Activated CD4-positive, alpha-beta T cell treated with anti-CD3 and anti-CD28 coated beads, Interleukin-2, amount 10 ng/mL, durations not matched to agents 24 days and 14 days (primary cell): Measurements from ENCODE around the gene NPC1L1. TPM values are rescaled to one million over a fixed set of nuclear protein-coding genes. Genes with fewer than 3 reads are reported as not detected.
A peak's percentile ranks its signal among the peaks of the same experiment; 100 is the strongest.
"Not testable (repeated sequence)": the region's sequence is repeated elsewhere in the genome, so short reads cannot be mapped to it uniquely, and the experiment has no call there.

ENCODE experiments used
- DNase-seq: peaks from one replicate; pipeline ENCODE4 v3.0.0; 2022
- H3K27ac Mint-ChIP-seq: one replicate; pipeline ENCODE4 v1.8.0; 2022; ENCODE audit warnings: mild to moderate bottlenecking, mixed read lengths
- H3K27me3 Mint-ChIP-seq: one replicate; pipeline ENCODE4 v1.8.0; 2022; ENCODE audit warnings: mixed read lengths
- H3K36me3 Mint-ChIP-seq: one replicate; pipeline ENCODE4 v1.8.0; 2022; ENCODE audit warnings: low read depth, mild to moderate bottlenecking, mixed read lengths
- H3K4me1 Mint-ChIP-seq: one replicate; pipeline ENCODE4 v1.8.0; 2021; ENCODE audit warnings: mixed read lengths
- H3K4me3 Mint-ChIP-seq: one replicate; pipeline ENCODE4 v1.8.0; 2022; ENCODE audit warnings: mild to moderate bottlenecking, moderate library complexity, mixed read lengths
- H3K9me3 Mint-ChIP-seq: one replicate; pipeline ENCODE4 v1.8.0; 2021; ENCODE audit warnings: mixed read lengths
- intact Hi-C: fragments of 100-400 bp; cut with micrococcal nuclease; formaldehyde crosslinking; loops from one replicate; pipeline ENCODE4 v1.15.1; 2023
- total RNA-seq: library from RNA; stranded (reverse); gene quantifications from 2 replicates; pipeline ENCODE4 v1.2.3, GENCODE V29; 2022

The NPC1L1 gene
- total RNA-seq, 1 donor from 2014 or later: not detected

DNA sequence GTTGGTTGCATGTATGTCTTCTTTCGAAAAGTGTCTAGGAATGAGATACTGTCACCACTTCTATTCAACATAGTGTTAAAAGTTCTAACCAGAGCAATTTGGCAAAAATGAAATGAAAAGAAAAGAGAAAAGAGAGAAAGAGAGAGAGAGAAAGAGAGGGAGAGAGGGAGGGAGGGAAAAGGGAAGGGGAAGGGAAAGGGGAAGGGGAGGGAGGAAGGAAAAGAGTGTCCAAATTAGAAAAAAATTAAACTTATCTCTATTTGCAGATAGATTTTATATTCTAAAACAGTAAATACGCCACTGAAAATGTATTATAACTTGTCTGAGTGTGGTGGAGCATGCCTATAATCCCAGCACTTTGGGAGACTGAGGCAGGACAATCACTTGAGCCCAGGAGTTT is 16.4 kb upstream of the NPC1L1 start:
- no peak for DNase-seq
- Mint-ChIP-seq H3K4me1 (no peaks in the 10 kb centered on the region), H3K9me3 (no peaks in the 10 kb centered on the region), H3K36me3 (no peaks in the 10 kb centered on the region), H3K4me3 (no peak overlapping the region), H3K27ac (no peak overlapping the region), H3K27me3 (peaks cover 13% of the 10 kb centered on the region)
- intact Hi-C loops: no loop called here

DNA sequence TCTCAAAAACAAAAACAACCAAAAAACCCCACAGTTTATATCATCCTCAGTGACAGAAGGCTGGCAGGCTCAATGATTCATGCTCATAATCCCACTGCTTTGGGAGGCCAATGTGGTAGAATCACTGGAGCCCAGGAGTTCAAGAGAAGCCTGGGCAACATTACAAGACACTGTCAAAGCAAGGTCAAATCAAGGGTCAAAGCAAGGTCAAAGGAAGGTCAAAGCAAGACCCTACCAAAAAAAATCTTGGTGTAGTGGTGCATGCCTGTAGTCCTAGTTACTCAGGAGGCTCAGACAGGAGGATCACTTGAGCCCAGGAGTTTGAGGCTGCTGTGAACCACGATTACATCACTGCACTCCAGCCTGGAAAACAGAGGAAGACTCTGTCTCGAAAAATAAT is 14.2 kb upstream of the NPC1L1 start:
- DNase-seq: no peak
- intact Hi-C loops: no loop called here

DNA sequence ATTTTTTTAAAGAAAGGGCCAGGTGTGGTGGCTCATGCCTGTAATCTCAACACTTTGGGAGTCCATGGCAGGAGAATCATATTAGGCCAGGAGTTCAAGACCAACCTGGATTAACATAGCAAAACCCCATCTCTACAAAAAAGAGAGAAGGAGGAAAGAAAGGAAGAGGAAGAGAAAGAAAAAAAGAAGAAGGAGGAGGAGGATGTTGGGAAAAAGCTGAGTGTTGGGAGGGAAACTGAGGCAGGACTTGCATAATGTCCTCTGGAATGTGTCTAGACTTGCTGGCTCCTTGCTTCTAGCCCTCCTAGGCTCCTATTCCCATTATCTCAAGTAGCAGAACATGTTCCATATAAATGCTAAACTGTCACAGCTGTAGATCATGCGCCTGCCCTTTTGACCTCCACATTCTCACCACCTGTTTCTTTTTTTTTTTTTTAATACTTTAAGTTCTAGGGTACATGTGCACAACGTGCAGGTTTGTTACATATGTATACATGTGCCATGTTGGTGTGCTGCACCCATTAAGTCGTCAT is 11.4 kb upstream of the NPC1L1 start:
- H3K27me3 Mint-ChIP-seq: peaks cover 35% of the 10 kb centered on the region
- DNase-seq, H3K27ac Mint-ChIP-seq, intact Hi-C loops, H3K9me3 Mint-ChIP-seq, H3K4me3 Mint-ChIP-seq, H3K4me1 Mint-ChIP-seq, H3K36me3 Mint-ChIP-seq: not testable (repeated sequence)

More for the DNA sequence above, 14.2 kb upstream of the NPC1L1 start:
- Mint-ChIP-seq H3K4me1 (no peaks in the 10 kb centered on the region), H3K9me3 (no peaks in the 10 kb centered on the region), H3K36me3 (no peaks in the 10 kb centered on the region), H3K27me3 (peaks cover 17% of the 10 kb centered on the region), H3K4me3 (no peak overlapping the region), H3K27ac (no peak overlapping the region)

DNA sequence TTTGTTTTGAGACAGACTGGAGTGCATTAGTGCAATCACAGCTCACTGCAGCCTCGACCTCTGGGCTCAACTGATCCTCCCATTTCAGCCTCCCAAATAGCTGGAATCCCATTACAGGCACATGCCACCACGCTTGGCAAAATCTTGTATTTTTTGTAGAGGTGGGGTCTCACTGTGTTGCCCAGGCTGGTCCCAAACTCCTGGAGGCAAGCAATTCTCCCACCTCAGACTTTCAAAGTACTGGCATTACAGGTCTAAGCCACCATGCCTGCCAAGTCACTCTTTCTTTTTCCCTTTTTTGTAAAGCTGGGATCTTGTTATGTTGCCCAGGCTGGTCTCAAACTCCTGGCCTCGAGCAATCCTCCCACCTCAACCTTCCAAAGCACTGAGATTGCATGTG is 8.3 kb upstream of the NPC1L1 start:
- H3K36me3 Mint-ChIP-seq: no peaks in the 10 kb centered on the region
- peaks cover 10% of the 10 kb centered on the region for H3K4me1 Mint-ChIP-seq
- H3K4me3 Mint-ChIP-seq: no peak overlapping the region
- H3K27ac Mint-ChIP-seq: no peak overlapping the region
- peaks cover 29% of the 10 kb centered on the region for H3K27me3 Mint-ChIP-seq
- no peak for DNase-seq
- no peaks in the 10 kb centered on the region for H3K9me3 Mint-ChIP-seq
- intact Hi-C loops: no loop called here

DNA sequence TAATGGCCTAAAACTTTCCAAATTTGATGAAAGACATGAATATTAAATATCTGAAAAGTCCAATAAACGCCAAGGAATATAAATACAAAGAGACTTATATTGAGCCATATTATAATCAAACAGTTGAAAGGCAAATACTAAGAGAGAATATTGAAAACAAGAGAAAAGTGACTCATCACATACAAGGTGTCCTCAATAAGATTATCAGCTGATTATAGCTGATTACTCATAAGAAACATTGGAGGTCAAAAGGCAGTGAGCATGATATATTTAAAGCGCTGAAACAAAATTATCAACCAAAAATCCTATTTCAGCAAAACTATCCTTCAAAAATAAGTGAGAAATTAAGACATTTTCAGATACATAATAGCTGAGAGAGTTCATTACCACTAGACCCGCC is 7.8 kb upstream of the NPC1L1 start:
- intact Hi-C loops: no loop called here
- peaks cover 10% of the 10 kb centered on the region for H3K4me1 Mint-ChIP-seq
- no peak overlapping the region for H3K4me3 Mint-ChIP-seq
- no peak for DNase-seq
- H3K27ac Mint-ChIP-seq: no peak overlapping the region
- H3K36me3 Mint-ChIP-seq: no peaks in the 10 kb centered on the region
- H3K27me3 Mint-ChIP-seq: peaks cover 29% of the 10 kb centered on the region
- H3K9me3 Mint-ChIP-seq: no peaks in the 10 kb centered on the region

DNA sequence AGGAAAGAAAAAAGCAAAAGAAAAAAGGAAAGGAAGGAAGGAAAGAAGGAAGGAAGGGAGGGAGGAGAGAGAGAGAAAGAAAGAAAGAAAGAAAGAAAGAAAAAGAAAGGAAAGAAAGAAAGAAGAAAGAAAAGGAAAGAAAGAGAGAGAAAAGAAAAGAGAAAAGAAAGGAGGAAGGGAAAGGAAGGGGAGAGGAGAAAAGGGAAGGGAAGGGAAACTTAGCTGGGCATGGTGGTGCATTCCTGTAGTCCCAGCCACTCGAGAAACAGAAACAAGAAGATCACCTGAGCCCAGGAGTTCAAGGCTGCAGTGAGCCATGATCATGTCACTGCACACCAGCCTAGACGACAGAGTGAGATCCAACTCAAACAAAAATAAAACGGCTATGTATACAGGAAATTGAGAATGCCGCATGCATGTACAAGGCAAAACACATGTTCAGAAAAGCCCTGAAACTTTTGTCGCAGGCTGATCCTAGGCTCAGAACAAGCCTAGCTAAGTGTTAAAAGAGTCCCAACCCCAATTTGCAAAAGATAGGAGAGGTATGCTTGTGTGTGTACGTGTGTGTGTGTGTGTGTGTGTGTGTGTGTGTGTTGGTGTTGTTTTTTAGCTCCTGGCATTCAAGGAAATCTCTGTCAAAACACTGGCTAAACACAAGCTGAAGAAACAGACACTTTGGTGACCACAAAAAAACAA is 6.6 kb upstream of the NPC1L1 start:
- Mint-ChIP-seq H3K36me3 (no peaks in the 10 kb centered on the region), H3K4me3 (no peak overlapping the region), H3K4me1 (peaks cover 10% of the 10 kb centered on the region), H3K27me3 (peaks cover 26% of the 10 kb centered on the region), H3K9me3 (no peaks in the 10 kb centered on the region), H3K27ac (peak overlapping the region; percentile 46)
- DNase-seq: no peak
- intact Hi-C loops: no loop called here

DNA sequence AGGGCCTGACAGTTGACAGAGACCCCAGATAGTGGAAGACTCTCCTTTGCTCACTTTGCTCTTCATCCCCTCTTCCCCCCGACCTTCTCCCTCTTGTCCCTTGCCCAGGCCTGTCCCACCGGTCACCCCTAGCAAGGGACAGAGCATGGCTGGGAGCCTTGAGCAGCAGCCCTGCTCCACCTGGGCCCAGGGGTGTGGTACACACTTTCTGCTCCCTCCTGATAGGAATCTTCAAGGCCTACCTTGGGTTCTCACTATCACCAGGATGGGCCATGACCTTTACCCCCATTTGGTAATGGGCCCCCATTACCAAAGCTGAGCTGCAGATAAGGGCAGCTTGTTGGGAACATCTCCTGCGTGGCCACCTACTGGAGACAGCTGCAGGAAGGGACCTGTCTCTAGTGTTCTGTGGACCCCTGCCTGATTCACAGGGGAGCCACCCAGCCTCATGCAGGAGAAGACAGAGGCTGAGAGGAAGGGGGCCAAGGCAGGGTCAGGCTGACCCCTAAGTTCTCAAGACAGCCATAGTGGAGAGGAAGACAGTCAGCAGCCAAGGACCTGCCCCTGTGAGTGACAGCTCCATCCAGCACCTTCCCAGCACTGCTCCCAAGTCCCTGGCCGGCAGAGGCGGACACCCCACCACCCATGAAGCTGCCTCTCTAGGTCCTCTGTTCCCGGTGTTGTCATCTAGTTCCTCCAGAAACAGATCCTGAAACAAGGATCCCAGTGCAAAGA is 913 bp upstream of the NPC1L1 start:
- Mint-ChIP-seq H3K36me3 (no peaks in the 10 kb centered on the region), H3K4me3 (no peak overlapping the region), H3K27ac (no peak overlapping the region), H3K9me3 (no peaks in the 10 kb centered on the region), H3K27me3 (peaks cover 3% of the 10 kb centered on the region), H3K4me1 (peaks cover 3% of the 10 kb centered on the region)
- intact Hi-C loops: no loop called here
- DNase-seq: no peak

DNA sequence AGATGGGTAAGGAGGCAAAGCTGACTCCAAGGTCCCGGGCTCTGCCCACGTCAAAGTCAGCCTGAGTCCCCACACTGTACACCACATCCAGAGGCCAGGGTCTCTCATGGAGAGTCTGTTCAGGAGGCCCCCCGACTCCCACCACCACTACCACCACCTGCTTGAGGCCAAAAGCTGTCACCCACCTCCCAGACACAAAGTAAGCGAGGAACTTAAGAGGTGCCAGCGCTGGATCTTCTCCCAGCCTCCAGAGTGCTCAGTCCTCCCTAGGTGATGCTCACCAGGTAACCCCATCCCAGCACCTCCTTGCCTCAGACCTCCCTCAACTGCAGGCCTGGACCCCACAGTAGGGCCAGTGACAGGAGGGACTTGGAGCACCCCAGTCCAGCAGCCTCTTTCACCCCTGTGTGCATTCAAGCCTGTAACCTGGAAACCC is 520 bp downstream of the NPC1L1 start:
- Mint-ChIP-seq H3K27me3 (no peaks in the 10 kb centered on the region), H3K36me3 (no peaks in the 10 kb centered on the region), H3K27ac (no peak overlapping the region), H3K9me3 (no peaks in the 10 kb centered on the region), H3K4me1 (no peaks in the 10 kb centered on the region), H3K4me3 (no peak overlapping the region)
- no peak for DNase-seq
- intact Hi-C loops: no loop called here

DNA sequence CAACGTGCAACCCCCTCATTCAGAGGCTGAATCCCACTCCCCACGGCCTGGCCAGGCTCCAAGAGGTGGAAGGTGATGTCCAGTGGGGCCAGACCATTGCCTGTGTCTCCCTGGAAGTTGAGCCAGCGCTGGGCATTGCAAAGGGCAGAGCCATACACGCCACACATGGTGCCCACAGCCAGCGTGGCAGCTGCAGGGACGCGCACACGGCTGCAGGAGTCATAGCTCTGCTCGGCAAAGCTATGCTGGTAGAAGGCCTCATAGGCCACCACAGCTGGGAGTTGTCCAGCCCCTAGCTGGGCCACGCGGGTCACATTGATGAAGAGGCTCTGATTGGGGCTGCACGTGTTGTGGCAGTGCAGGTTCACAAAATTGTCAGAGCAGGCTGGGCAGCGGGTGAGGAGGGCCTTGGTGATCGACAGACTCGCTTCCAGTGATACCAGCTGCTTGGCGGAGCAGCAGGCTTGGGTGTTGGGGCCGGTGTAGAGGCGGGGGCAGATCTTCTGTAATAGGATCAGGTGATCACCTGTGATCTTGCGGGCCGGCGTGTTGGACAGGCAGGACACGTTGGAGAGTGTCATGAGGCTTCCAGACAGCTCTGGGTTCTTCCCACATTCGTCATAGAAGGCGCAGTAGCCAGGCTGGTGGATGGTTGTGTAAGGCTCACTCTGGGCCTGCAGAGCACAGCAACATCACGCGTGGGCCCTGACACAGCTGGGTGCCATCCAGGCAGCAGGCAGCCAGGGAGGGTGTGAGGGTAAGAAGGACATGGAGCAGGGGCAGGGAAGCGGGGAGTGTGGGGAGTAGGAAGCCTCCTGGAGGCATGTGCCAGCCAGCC is 1.2 kb downstream of the NPC1L1 start:
- no peaks in the 10 kb centered on the region for H3K4me1 Mint-ChIP-seq
- intact Hi-C loops: no loop called here
- no peak overlapping the region for H3K27ac Mint-ChIP-seq
- H3K9me3 Mint-ChIP-seq: no peaks in the 10 kb centered on the region
- H3K27me3 Mint-ChIP-seq: no peaks in the 10 kb centered on the region
- no peak overlapping the region for H3K4me3 Mint-ChIP-seq
- H3K36me3 Mint-ChIP-seq: no peaks in the 10 kb centered on the region
- DNase-seq: no peak

DNA sequence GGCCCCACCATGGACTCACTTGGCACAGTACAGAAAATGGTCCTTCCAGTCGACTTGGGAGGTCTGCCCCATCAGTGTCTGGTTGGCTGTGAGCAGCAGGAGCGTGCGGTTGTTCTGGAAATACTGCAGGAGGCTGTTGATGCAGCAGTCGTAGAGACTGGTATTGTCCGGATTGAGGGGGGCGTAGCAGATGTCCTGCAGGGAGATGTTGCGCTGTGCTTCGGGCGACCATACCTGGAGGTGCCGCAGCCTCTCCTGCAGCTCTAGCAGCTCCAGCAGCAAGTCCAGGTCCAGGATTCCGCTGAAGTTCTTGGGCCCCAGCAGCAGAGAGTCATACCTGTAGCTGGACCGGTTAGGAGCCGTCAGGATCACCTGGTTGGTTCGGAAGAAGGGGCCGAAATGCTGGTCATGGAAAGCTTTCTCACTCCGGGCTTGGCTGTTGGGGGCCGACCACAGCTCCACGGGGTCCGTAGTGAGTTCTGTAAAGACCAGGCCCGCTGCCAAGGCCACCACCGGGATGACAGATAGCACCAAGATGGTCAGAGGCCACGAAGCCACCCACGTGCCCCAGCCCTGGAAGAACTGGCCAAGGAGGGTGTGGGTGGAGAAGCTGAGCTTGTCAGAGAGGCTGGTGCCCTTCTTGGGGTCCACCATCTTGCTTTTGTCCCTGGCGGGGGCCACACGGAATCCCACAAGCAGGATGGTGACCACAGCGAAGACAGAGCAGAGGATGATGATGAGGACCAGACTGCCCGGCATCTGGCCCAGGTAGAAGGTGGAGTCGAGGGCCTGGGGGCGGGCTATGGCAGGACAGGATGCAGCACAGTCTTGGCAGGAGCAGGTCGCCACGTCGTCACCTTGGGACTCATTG is 2.1 kb downstream of the NPC1L1 start:
- intact Hi-C loops: no loop called here
- Mint-ChIP-seq H3K27me3 (no peaks in the 10 kb centered on the region), H3K27ac (no peak overlapping the region)

DNA sequence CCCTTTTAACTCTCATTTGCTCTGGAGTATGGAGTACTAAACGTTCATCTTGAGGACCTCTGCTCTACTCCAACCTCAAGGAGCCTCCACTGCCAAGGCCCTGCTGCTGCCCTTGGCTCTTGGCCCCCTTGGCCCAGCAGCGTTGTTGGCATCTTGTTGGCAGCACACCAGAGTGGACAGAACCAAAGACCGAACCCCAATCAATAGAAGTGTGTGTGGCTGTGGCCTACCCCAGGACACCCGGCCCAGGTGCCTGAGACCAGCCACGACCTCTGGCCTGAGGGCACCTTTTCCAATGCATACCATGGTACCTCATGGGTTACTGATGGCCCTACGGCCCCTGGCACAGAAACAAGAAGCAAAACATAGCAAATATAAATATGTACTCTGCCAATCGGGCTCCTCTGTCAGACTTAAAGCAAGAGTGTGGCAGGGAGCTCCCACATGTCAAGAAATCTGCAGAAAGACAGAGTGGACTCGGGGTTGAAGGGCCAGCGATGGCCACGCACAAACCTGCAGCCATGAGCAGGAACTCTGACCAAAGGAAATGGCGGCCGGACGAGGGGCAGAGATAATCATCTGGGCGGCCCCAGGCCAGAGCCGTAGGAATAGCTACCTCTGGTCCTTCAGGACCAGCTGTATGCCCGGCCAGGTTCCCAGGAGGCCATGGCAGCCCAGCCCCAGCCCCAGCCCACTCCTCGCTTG is 2.9 kb downstream of the NPC1L1 start:
- intact Hi-C loops: no loop called here
- no peaks in the 10 kb centered on the region for H3K9me3 Mint-ChIP-seq
- H3K4me3 Mint-ChIP-seq: no peak overlapping the region
- H3K27ac Mint-ChIP-seq: no peak overlapping the region
- H3K36me3 Mint-ChIP-seq: no peaks in the 10 kb centered on the region
- no peaks in the 10 kb centered on the region for H3K27me3 Mint-ChIP-seq
- no peaks in the 10 kb centered on the region for H3K4me1 Mint-ChIP-seq
- no peak for DNase-seq

More for the DNA sequence above, 2.1 kb downstream of the NPC1L1 start:
- no peak for DNase-seq
- Mint-ChIP-seq H3K9me3 (no peaks in the 10 kb centered on the region), H3K4me3 (no peak overlapping the region), H3K4me1 (no peaks in the 10 kb centered on the region), H3K36me3 (no peaks in the 10 kb centered on the region)

DNA sequence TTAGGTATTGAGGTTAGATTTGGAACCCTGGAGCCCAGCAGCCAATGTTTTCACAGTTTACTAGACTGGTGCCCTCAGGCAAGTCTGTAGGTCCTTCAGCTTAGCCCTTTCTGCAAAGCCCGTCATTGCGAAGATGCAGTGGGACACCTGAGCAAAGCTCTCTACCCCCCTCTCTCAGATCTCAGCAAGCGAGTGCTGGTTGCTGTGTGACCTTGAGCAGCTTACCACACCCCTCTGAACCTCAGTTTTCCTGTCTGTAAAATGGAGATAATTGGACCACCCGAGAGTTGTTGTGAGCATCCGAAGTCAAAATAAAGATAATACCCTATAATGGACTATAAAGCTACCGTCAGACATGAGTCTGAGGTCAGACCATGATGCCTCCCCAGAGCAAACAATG is 3.7 kb downstream of the NPC1L1 start:
- Mint-ChIP-seq H3K4me3 (no peak overlapping the region), H3K27ac (no peak overlapping the region), H3K36me3 (no peaks in the 10 kb centered on the region), H3K27me3 (no peaks in the 10 kb centered on the region), H3K9me3 (no peaks in the 10 kb centered on the region), H3K4me1 (no peaks in the 10 kb centered on the region)
- DNase-seq: no peak
- intact Hi-C loops: no loop called here

DNA sequence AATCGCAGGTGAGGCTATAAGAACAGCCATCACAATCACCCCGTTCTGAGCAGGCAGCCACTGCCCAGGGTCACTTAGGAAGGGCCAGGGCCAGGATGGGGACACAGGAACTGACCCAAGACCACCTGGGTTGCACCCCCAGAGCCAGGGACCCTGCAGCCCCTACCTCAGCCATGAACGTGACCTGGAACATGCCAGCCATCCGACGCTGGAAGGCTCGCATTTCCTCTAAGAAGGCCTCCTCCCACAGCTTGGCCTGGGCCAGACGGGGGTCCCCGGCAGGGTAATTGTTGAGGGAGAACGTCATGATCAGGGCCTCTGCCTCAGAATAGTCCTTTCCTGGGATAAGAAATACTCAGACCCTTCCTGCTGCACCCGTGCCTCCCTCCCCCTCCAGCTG is 5.0 kb downstream of the NPC1L1 start:
- no peak overlapping the region for H3K27ac Mint-ChIP-seq
- H3K27me3 Mint-ChIP-seq: no peaks in the 10 kb centered on the region
- no peaks in the 10 kb centered on the region for H3K4me1 Mint-ChIP-seq
- no peaks in the 10 kb centered on the region for H3K9me3 Mint-ChIP-seq
- no peak for DNase-seq
- no peaks in the 10 kb centered on the region for H3K36me3 Mint-ChIP-seq
- no peak overlapping the region for H3K4me3 Mint-ChIP-seq
- intact Hi-C loops: no loop called here
